ENCODE measurements around the gene HORMAD2.
"Not testable (repeated sequence)": the region's sequence is repeated elsewhere in the genome, so short reads cannot be mapped to it uniquely, and the experiment has no call there.

Gene HORMAD2

DNA sequence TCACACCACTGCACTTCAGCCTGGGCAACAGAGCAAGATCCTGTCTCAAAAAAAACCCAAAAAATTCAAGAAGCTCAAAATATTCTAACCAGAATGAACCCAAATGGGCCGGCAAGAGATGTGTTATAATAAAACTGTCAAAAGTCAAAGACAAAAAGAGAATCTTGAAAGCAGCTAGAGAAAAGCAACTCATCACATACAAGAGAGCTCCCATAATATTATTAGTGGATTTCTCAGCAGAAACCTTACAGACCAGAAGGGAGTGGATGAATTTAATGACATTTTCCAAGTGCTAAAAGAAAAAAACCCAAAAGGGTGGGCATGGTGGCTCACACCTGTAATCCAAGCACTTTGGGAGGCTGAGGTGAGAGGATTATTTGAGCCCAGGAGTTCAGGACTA is 22.9 kb upstream of the HORMAD2 start:
- no peak for DNase-seq

GRCh38 chr22:30059346-30060020 is 20.8 kb upstream of the HORMAD2 start:
- DNase-seq: not testable (repeated sequence)

- not testable (repeated sequence) for DNase-seq
Measured at GRCh38 chr22:30061094-30061493, 19.2 kb upstream of the HORMAD2 start.

GRCh38 chr22:30062259-30062658 is 18.0 kb upstream of the HORMAD2 start:
- no peak for DNase-seq

- no peak for DNase-seq
Measured at GRCh38 chr22:30062950-30063349, 17.3 kb upstream of the HORMAD2 start.

GRCh38 chr22:30064172-30064571 is 16.1 kb upstream of the HORMAD2 start:
- DNase-seq: no peak

DNA sequence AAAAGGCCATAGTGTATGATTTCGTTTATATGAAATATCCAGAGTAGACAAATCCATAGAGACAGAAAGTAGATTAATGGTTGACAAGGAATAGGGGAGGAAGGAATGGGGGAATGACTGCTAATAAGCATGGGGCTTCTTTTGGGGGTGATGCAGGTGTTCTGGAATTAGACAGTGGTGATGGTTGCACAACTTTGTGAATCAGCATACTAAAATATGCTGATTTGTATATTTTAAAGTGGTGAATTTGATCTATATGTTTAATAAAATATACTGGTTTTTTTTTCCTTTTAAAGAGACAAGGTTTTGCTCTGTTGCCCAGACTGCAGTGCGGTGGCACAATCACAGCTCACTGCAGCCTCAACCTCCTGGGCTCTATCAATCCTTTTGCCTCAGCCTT is 6.5 kb upstream of the HORMAD2 start:
- DNase-seq: no peak

DNA sequence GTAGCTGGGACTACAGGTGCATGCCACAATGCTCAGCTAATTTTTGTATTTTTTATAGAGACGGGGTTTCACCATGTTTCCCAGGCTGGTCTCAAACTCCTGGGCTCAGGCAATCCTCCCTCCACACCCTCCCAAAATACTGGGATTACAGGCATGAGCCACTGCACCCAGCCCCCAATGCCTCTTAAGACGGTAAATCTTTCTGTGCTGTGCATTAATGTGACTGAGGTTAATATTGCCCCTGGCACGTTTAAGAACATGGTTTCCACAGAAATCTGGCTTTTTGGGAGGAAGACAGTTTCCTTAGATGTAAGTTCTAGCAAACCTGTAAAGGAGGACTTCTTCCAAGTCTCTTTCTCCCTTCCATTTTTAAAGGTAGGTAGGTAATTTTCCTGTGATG is 6.1 kb upstream of the HORMAD2 start:
- DNase-seq: no peak

DNA sequence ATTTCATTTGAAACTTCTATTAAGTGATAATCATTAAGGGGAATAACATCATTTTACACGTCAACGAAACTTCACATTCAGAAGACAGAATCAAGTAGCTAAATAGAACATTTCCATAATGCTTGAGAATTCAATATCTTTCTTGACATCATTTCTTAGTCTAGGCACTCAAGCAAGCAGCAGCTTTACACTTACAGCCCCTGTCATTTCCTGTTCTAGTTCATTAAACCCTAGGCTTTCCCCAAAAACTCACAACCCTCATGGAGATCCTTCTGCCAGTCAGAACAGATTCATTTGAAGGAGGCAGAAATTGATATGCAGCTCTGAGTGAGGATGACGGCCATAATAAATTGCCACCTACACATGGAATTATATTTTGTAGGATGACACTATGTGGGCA is 5.3 kb upstream of the HORMAD2 start:
- DNase-seq: no peak

DNA sequence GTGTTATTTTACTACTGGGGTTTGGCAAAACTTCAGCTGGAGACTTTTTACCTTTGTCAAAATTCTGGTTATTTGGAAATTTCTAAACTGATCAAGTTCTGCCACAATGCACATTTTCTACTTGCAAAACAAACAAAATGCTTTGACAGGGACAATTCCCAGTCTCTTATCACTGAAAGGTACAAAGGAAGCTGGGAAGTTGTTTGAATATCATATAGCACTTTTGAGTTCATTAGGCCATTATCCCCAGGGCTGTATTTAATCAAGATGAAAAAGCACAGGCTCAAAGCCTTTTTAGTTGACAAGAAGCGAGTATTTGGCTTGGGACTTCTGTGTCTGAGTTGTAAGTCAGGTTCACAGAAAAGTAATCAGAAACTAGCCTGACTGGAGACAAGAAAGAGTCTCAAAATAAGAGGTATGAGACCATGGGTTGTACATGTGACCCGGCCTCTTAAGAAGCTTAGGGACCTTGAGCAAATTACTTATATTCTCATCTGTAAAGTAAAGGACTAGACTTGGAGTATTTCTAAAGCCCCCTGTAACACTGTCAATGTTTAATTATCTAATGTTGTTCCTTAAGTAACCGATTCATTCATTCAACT is 2.9 kb upstream of the HORMAD2 start:
- DNase-seq: no peak

GRCh38 chr22:30078320-30079311 is 1.6 kb upstream of the HORMAD2 start:
- peak; percentile 9 to 63 for DNase-seq

DNA sequence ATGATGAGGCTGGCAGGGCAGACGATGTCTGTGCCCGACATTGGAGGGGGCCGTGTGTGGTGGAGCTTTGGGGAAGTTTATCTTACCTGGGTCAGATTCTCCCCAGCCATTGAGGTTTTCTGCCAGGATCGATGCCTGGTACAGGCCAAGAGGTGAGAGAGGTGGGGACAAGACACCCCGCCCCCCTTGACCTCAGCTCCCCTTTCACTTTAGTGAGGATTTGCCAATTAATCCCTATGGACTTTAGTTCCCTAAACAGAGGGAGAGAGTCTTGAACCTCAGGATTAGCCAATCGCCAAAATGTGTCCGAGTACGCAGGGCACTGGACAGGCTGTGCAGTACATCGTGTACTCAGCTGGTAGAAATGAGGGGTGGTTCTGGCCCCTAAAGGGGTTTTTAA is 541 bp downstream of the HORMAD2 start:
- no peak for DNase-seq

DNA sequence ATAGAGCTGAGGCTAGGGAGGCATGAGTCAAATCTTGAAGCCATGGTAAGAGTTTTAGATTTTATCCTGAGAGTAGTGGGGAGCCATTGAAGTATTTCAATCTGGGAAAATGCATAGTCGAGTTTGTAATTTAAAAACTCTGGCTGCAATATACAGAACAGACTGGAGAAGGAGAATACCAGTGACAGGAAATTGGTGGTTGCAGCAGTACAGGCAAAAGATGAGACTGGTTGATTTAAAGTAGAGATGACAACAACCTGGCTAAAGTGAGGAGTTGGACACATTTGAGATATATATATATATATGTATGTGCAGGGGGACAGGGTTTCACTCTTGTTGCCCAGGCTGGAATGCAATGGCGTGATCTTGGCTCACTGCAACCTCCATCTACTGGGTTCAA is 6.2 kb downstream of the HORMAD2 start:
- no peak for DNase-seq

GRCh38 chr22:30087037-30087436 is 6.8 kb downstream of the HORMAD2 start:
- DNase-seq: not testable (repeated sequence)

DNA sequence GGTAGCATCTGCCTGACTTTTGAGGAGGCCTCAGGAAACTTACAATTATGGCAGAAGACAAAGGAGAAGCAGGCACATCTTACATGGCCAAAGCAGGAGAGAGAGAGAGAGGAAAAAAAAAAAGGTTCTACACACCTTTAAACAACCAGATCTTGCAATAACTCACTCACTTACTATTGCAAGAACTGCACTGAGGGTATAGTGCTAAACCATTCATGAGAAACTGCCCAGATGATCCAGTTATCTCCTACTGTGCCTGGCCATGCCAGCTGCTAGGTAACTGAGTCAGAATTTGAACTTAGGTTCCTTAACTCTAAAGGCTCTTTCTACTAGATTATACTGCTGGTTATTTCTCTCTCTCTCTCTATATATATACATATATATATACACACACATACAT is 7.3 kb downstream of the HORMAD2 start:
- DNase-seq: no peak

DNA sequence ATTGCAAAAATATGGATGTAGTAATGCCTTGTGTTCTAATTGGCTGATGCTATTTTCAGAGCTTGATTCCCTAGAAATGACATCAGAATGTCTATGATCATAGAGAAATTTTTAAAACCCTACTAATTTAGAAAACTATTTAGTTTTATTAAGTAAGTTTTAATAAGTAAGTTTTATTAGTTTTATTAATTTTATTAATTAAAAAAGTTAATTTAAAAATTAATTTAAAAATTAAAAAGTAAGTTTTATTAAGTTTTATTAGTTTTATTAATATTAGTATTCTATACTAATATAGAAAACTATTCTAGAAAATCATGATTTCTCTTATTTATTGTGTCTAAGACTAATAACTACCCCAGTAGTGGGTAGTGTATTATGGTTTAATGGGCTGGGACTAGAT is 8.2 kb downstream of the HORMAD2 start:
- DNase-seq: no peak

- DNase-seq: no peak
Measured at GRCh38 chr22:30089655-30089974, 9.4 kb downstream of the HORMAD2 start.

GRCh38 chr22:30092686-30093085 is 12.4 kb downstream of the HORMAD2 start:
- DNase-seq: no peak

- no peak for DNase-seq
Measured at GRCh38 chr22:30094804-30095203, 14.5 kb downstream of the HORMAD2 start.

DNA sequence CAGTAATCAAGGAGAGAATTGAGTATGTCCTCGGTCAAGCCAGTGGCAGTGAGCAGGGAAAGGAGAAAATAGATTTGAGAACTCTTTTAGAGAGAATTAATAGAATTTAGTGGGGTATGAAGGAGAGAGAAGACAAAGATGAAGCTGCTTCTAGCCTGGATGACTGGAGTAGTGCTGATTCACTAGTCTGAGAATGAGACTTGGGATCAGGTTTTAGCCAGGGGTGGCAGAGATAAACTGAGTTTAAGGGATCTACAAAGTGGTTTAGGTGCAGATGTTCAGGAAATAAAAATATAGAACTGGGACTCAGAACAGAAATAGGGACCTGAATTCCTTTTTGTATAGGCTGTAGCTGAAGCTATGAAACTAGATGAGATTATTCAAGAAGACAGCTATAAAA is 17.6 kb downstream of the HORMAD2 start:
- DNase-seq: no peak

- DNase-seq: not testable (repeated sequence)
Measured at GRCh38 chr22:30100770-30101169, 20.5 kb downstream of the HORMAD2 start.

- no peak for DNase-seq
Measured at GRCh38 chr22:30104501-30105156, 24.4 kb downstream of the HORMAD2 start.

- no peak for DNase-seq
Measured at GRCh38 chr22:30105483-30105882, 25.2 kb downstream of the HORMAD2 start.

Data from NCI-H446 (cell line).